H1 (cell line): Measurements from ENCODE around the gene STARD7. TPM values are rescaled to one million over a fixed set of nuclear protein-coding genes. Genes with fewer than 3 reads are reported as not detected.

Experiments used
- CTCF ChIA-PET: fragments of 300-600 bp; sonication (Branson Sonifier 250); formaldehyde crosslinking; loops from one replicate; lab custom pipeline; 2021; ENCODE audit not compliant: partially characterized antibody; lab: Charles Lee
- POLR2A ChIA-PET: fragments of 300-600 bp; sonication (Branson Sonifier 250); formaldehyde crosslinking; loops from one replicate; lab custom pipeline; 2021; ENCODE audit warnings: inconsistent platforms; ENCODE audit not compliant: partially characterized antibody; lab: Charles Lee
- DNase-seq, 2 experiments: peaks; one replicate each; pipeline versions ENCODE4 v3.0.0 to v3.0.0-alpha.2; 2010 to 2022; ENCODE audit warnings: low spot score in 2 of 2, low read depth in 1 of 2, mixed read lengths in 1 of 2
- FAIRE-seq: peaks from 2 replicates; lab custom pipeline; 2011; peaks lifted over from hg19 to GRCh38; lab: Jason Lieb, UNC
- H2AFZ ChIP-seq: 2 replicates; pipeline ENCODE4 v1.8.1; 2012; ENCODE audit warnings: low read length, inconsistent platforms
- H2AK5ac ChIP-seq: 2 replicates; pipeline ENCODE4 v1.6.1; 2013; ENCODE audit warnings: low read depth, low read length
- H2BK120ac ChIP-seq: replicated peaks from 2 replicates; pipeline ENCODE3; 2013; ENCODE audit warnings: low read depth, low read length, inconsistent platforms
- H2BK12ac ChIP-seq: 2 replicates; pipeline ENCODE4 v1.6.1; 2013; ENCODE audit warnings: low read depth, low read length
- H2BK15ac ChIP-seq: 2 replicates; pipeline ENCODE4 v1.6.1; 2013; ENCODE audit warnings: low read length
- H2BK20ac ChIP-seq: 2 replicates; pipeline ENCODE4 v1.6.1; 2013; ENCODE audit warnings: low read length
- H2BK5ac ChIP-seq: 2 replicates; pipeline ENCODE4 v1.6.1; 2013; ENCODE audit warnings: low read depth, low read length
- H3K14ac ChIP-seq: 2 replicates; pipeline ENCODE4 v1.6.1; 2013; ENCODE audit warnings: inconsistent platforms; ENCODE audit not compliant: insufficient read length
- H3K18ac ChIP-seq: 2 replicates; pipeline ENCODE4 v1.6.1; 2013; ENCODE audit warnings: low read length; ENCODE audit errors: extremely low read depth
- H3K23ac ChIP-seq: 2 replicates; pipeline ENCODE4 v1.6.1; 2013; ENCODE audit warnings: inconsistent platforms; ENCODE audit not compliant: insufficient read length
- H3K23me2 ChIP-seq: 2 replicates; pipeline ENCODE4 v1.6.1; 2013; ENCODE audit warnings: low read depth, low read length
- H3K27ac ChIP-seq: 2 replicates; pipeline ENCODE4 v1.6.1; 2011; ENCODE audit warnings: low read depth, low read length, inconsistent platforms
- H3K27me3 ChIP-seq, 4 experiments: replicated peaks in 1 of 4; 1 replicate in 1 of 4; 2 replicates in 3 of 4; pipeline versions ENCODE4 v1.6.1 to v1.8.1; 2011 to 2013; ENCODE audit warnings: low read length in 3 of 4, mild to moderate bottlenecking in 3 of 4, inconsistent platforms in 2 of 4, mixed read lengths in 2 of 4, moderate library complexity in 1 of 4; ENCODE audit not compliant: control insufficient read depth in 3 of 4, insufficient read depth in 3 of 4; ENCODE audit errors: extremely low read depth in 1 of 4
- H3K36me3 ChIP-seq, 4 experiments: 2 replicates each; pipeline versions ENCODE4 v1.6.1 to v1.8.1; 2011 to 2013; ENCODE audit warnings: mild to moderate bottlenecking in 4 of 4, low read length in 3 of 4, moderate library complexity in 2 of 4, control low read depth in 1 of 4, inconsistent platforms in 1 of 4; ENCODE audit not compliant: insufficient read depth in 4 of 4, control insufficient read depth in 2 of 4
- H3K4ac ChIP-seq: replicated peaks from 2 replicates; pipeline ENCODE3; 2013; ENCODE audit warnings: low read length, low read depth, mixed read lengths, inconsistent platforms; ENCODE audit not compliant: insufficient read length
- H3K4me1 ChIP-seq, 4 experiments: replicated peaks in 1 of 4; 1 replicate in 1 of 4; 2 replicates in 3 of 4; pipeline versions ENCODE4 v1.6.1 to v1.8.1; 2011 to 2013; ENCODE audit warnings: low read length in 3 of 4, inconsistent platforms in 2 of 4, mixed read lengths in 1 of 4; ENCODE audit not compliant: insufficient read depth in 4 of 4, control insufficient read depth in 3 of 4
- H3K4me2 ChIP-seq, 2 experiments: 2 replicates each; pipeline versions ENCODE4 v1.6.1 to v1.8.1; 2011 to 2013; ENCODE audit warnings: low read depth in 2 of 2, low read length in 2 of 2, control low read depth in 1 of 2, inconsistent platforms in 1 of 2, mild to moderate bottlenecking in 1 of 2; ENCODE audit not compliant: insufficient read depth in 1 of 2
- H3K4me3 ChIP-seq, 4 experiments: fragments of 200-600, 300-600 bp in 1 of 4; sonication (generic), shearing (Covaris generic), sonication (Bioruptor Twin) in 1 of 4; 2 replicates each; pipeline versions ENCODE4 v1.5.1 to v1.8.1; 2011 to 2016; ENCODE audit warnings: low read length in 4 of 4, low read depth in 3 of 4, control low read depth in 2 of 4, inconsistent platforms in 2 of 4, mild to moderate bottlenecking in 2 of 4, mixed read lengths in 1 of 4, moderate library complexity in 1 of 4; ENCODE audit not compliant: insufficient read depth in 2 of 4; ENCODE audit errors: extremely low read depth in 1 of 4
- H3K56ac ChIP-seq: replicated peaks from 2 replicates; pipeline ENCODE3; 2013; ENCODE audit warnings: low read depth, mild to moderate bottlenecking, mixed read lengths, low read length, inconsistent platforms; ENCODE audit not compliant: insufficient read length
- H3K79me1 ChIP-seq: 2 replicates; pipeline ENCODE4 v1.6.1; 2013; ENCODE audit warnings: low read depth, low read length, control low read depth
- H3K79me2 ChIP-seq, 2 experiments: 2 replicates each; pipeline versions ENCODE4 v1.6.1 to v1.8.1; 2012 to 2013; ENCODE audit warnings: low read length in 2 of 2, mild to moderate bottlenecking in 2 of 2, inconsistent platforms in 1 of 2; ENCODE audit not compliant: insufficient read depth in 2 of 2, control insufficient read depth in 1 of 2
- H3K9ac ChIP-seq, 4 experiments: replicated peaks in 1 of 4; 1 replicate in 1 of 4; 2 replicates in 3 of 4; pipeline versions ENCODE4 v1.6.1 to v1.8.1; 2011 to 2013; ENCODE audit warnings: low read depth in 3 of 4, low read length in 3 of 4, control low read depth in 2 of 4, mild to moderate bottlenecking in 2 of 4, moderate library complexity in 2 of 4, inconsistent platforms in 1 of 4; ENCODE audit errors: extremely low read depth in 1 of 4
- H3K9me3 ChIP-seq, 2 experiments: 2 replicates each; pipeline versions ENCODE4 v1.6.1 to v1.8.1; 2012 to 2013; ENCODE audit warnings: mild to moderate bottlenecking in 2 of 2, moderate library complexity in 2 of 2, control low read depth in 1 of 2, inconsistent platforms in 1 of 2, low read depth in 1 of 2, low read length in 1 of 2, mixed read lengths in 1 of 2; ENCODE audit not compliant: insufficient read depth in 2 of 2
- H4K20me1 ChIP-seq, 2 experiments: replicated peaks in 1 of 2; 2 replicates each; pipeline versions ENCODE3 to v1.8.1; 2011 to 2013; ENCODE audit warnings: inconsistent platforms in 2 of 2, low read length in 2 of 2, mild to moderate bottlenecking in 1 of 2; ENCODE audit not compliant: insufficient read depth in 2 of 2, control insufficient read depth in 1 of 2
- H4K5ac ChIP-seq: 2 replicates; pipeline ENCODE4 v1.6.1; 2013; ENCODE audit warnings: low read length, low read depth, mixed read lengths, inconsistent platforms; ENCODE audit not compliant: insufficient read length
- H4K8ac ChIP-seq: 2 replicates; pipeline ENCODE4 v1.8.0; 2013; ENCODE audit warnings: mild to moderate bottlenecking, moderate library complexity, low read length, inconsistent platforms; ENCODE audit not compliant: insufficient read depth; ENCODE audit errors: extremely low read depth
- H4K91ac ChIP-seq: replicated peaks from 2 replicates; pipeline ENCODE3; 2013; ENCODE audit warnings: low read length, mixed read lengths, inconsistent platforms; ENCODE audit not compliant: insufficient read length
- CEBPB ChIP-seq: IDR thresholded peaks from 2 replicates; pipeline ENCODE4 v1.6.1; 2012; ENCODE audit warnings: low read depth, low read length
- CHD1 ChIP-seq: IDR thresholded peaks from 2 replicates; pipeline ENCODE4 v1.6.1; 2012; ENCODE audit warnings: low read depth, low read length, improper control_type of control experiment
- HDAC6 ChIP-seq: IDR thresholded peaks from one replicate; pipeline ENCODE4 v1.7.1; 2012; ENCODE audit warnings: low read depth, mild to moderate bottlenecking, inconsistent platforms, low read length, moderate library complexity
- JUN ChIP-seq: IDR thresholded peaks from 2 replicates; pipeline ENCODE4 v1.6.1; 2011; ENCODE audit warnings: low read depth, mild to moderate bottlenecking, improper control_type of control experiment, low read length
- KDM1A ChIP-seq: fragments of 200-600, 300-600 bp; sonication (generic); IDR thresholded peaks from 2 replicates; pipeline ENCODE4 v1.7.1; 2016; ENCODE audit warnings: mild to moderate bottlenecking, low read length, borderline replicate concordance
- NRF1 ChIP-seq: IDR thresholded peaks from 2 replicates; pipeline ENCODE4 v1.6.1; 2011; ENCODE audit warnings: mild to moderate bottlenecking, low read depth, low read length, improper control_type of control experiment
- POLR2A ChIP-seq, 2 experiments: IDR thresholded peaks; 1 replicate in 1 of 2; 2 replicates in 1 of 2; pipeline ENCODE4 v1.6.1; 2011; ENCODE audit warnings: low read depth in 2 of 2, low read length in 2 of 2, mild to moderate bottlenecking in 2 of 2; ENCODE audit errors: control extremely low read depth in 1 of 2
- RNF2 ChIP-seq: fragments of 200-900, 300-1000 bp; sonication (generic); IDR thresholded peaks from 2 replicates; pipeline ENCODE4 v1.7.1; 2016; ENCODE audit warnings: borderline replicate concordance, low read depth, mild to moderate bottlenecking, antibody characterized with exemption, low read length; ENCODE audit not compliant: poor library complexity, severe bottlenecking; ENCODE audit errors: missing control alignments
- SAP30 ChIP-seq: fragments of 300-600 bp; sonication (generic); IDR thresholded peaks from 2 replicates; pipeline ENCODE4 v1.7.1; 2012; ENCODE audit warnings: low read length, moderate library complexity, mild to moderate bottlenecking, inconsistent platforms; ENCODE audit not compliant: insufficient read depth, insufficient replicate concordance
- SIRT6 ChIP-seq: IDR thresholded peaks from one replicate; pipeline ENCODE4 v1.7.1; 2012; ENCODE audit warnings: low read length, inconsistent platforms
- WGBS, 2 experiments: shearing (Covaris generic) in 1 of 2; methylation state at CpG; one replicate each; pipeline versions ENCODE4 v1.1.6 to v1.1.7; 2013 to 2015; ENCODE audit warnings: low lambda C conversion rate in 2 of 2, mixed read lengths in 2 of 2, inconsistent platforms in 1 of 2, low coverage in 1 of 2, missing lambda C conversion rate in 1 of 2; ENCODE audit not compliant: insufficient replicate concordance in 2 of 2, insufficient coverage in 1 of 2, insufficient read length in 1 of 2; ENCODE audit errors: extremely low coverage in 1 of 2, missing lambda C conversion rate in 1 of 2; 5-methylcytosine and 5-hydroxymethylcytosine counted together
- polyA plus RNA-seq, 7 experiments: library from polyadenylated mRNA; depleted of rRNA in 3 of 7; stranded (reverse) in 5 of 7; unstranded in 2 of 7; fragments of >200 nt in 5 of 7; fragments of 200-250 nt in 2 of 7; gene quantifications; 1 replicate in 5 of 7; 2 replicates in 1 of 7; 4 replicates in 1 of 7; pipeline versions ENCODE4 v1.2.1 to v1.2.3, GENCODE V29; 2011 to 2013; ENCODE audit warnings: missing spikeins in 2 of 7, mixed read lengths in 2 of 7
- total RNA-seq: library from RNA; stranded (reverse); fragmentation: NEBNext Ultra II Directional; extraction: Animal tissue kit (Norgen Biotek cat#: 25700); gene quantifications from 2 replicates; pipeline ENCODE4 v1.2.1, GENCODE V29; 2021
- TF ChIP-seq, protein P1 (sequence below): IDR thresholded peaks from 2 replicates; pipeline ENCODE4 v1.6.1; 2012; ENCODE audit warnings: inconsistent platforms
- TF ChIP-seq, protein P2 (sequence below): IDR thresholded peaks from 2 replicates; pipeline ENCODE4 v1.6.1; 2012; ENCODE audit warnings: inconsistent platforms

STARD7 gene
- total and polyA plus RNA-seq, 2 of the 8 experiments (the other 6 are each of a cell fraction or from before 2014, with no cell fraction given): 89.1 to 200 TPM

DNA sequence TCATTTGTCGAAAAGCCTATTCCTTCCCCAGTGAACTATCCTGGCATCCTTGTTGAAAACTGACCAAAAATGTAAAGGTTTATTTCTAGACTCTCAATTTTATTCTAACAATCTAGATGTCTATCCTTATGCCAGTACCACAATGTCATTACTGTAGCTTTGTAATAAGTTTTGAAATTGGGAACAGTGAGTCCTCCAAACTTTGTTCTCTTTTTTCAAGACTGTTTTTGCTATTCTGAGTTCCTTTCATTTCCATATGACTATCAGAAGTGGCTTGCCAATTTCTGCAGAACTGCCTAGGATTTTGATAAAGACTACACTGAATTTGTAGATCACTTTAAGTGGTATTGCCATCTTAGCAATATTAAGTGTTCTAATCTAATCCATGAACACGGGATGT, 9.7 kb downstream of the STARD7 start:
- H3K56ac ChIP-seq: no peak overlapping the region
- CTCF ChIA-PET: interaction anchor here (1.3 kb wide), 1 partner anchor 187 kb away, joined by 3 read pairs; no protein-coding TSS in a partner anchor
- H2AK5ac ChIP-seq: no peak overlapping the region
- H3K4me1 ChIP-seq: peaks cover 0 to 6% (median 2%) of the 10 kb centered on the region in 4 experiments; a peak in 2 of 7 replicates
- H4K8ac ChIP-seq: no peak overlapping the region
- H2BK120ac ChIP-seq: no peak overlapping the region
- no peak overlapping the region for H3K4me2 ChIP-seq
- H3K79me1 ChIP-seq: peaks cover 3% of the 10 kb centered on the region
- no peak overlapping the region for H4K91ac ChIP-seq
- H3K18ac ChIP-seq: no peak overlapping the region
- TF ChIP-seq JUN (no peak), CEBPB (no peak), HDAC6 (no peak), CHD1 (no peak), SAP30 (no peak), SIRT6 (no peak), NRF1 (no peak), KDM1A (no peak), RNF2 (no peak), POLR2A (IDR thresholded peaks at IDR 0.05; ENCODE audit: control extremely low read depth in 1 of 2, low read depth in 2 of 2, low read length in 2 of 2) (no peak)
- TF ChIP-seq, protein P1, sequence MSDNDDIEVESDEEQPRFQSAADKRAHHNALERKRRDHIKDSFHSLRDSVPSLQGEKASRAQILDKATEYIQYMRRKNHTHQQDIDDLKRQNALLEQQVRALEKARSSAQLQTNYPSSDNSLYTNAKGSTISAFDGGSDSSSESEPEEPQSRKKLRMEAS: no peak
- TF ChIP-seq, protein P2, sequence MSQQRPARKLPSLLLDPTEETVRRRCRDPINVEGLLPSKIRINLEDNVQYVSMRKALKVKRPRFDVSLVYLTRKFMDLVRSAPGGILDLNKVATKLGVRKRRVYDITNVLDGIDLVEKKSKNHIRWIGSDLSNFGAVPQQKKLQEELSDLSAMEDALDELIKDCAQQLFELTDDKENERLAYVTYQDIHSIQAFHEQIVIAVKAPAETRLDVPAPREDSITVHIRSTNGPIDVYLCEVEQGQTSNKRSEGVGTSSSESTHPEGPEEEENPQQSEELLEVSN: no peak
- H2BK15ac ChIP-seq: no peak overlapping the region
- H2AFZ ChIP-seq: no peak overlapping the region
- H3K79me2 ChIP-seq: peaks cover 35 to 78% of the 10 kb centered on the region in 2 experiments
- no peaks in the 10 kb centered on the region for H3K27me3 ChIP-seq
- no peak overlapping the region for H3K23ac ChIP-seq
- POLR2A ChIA-PET: interaction anchor here (1.6 kb wide), 1 partner anchor 9 kb away, joined by 3 read pairs; no protein-coding TSS in a partner anchor
- no peak overlapping the region for H2BK5ac ChIP-seq
- no peak overlapping the region for H3K4me3 ChIP-seq
- no peak overlapping the region for H2BK12ac ChIP-seq
- H2BK20ac ChIP-seq: no peak overlapping the region
- peaks cover 0 to 14% (median 11%) of the 10 kb centered on the region in 4 experiments; a peak in 7 of 8 replicates for H3K36me3 ChIP-seq
- 95% methylated on average over 2 of the region's 2 CpGs; no CpG with 5 or more reads in 1 of the 2 experiments for whole genome bisulfite sequencing, 2 experiments
- H4K20me1 ChIP-seq: peaks cover 27 to 33% of the 10 kb centered on the region in 2 experiments
- H3K23me2 ChIP-seq: no peaks in the 10 kb centered on the region
- FAIRE-seq (no peak), DNase-seq (no peak)
- H3K4ac ChIP-seq: no peak overlapping the region
- H3K27ac ChIP-seq: no peak overlapping the region
- H3K9ac ChIP-seq: no peak overlapping the region
- no peak overlapping the region for H4K5ac ChIP-seq
- no peak overlapping the region for H3K14ac ChIP-seq
- H3K9me3 ChIP-seq: no peaks in the 10 kb centered on the region
